Measurements from ENCODE around the gene ATG13. TPM values are rescaled to one million over a fixed set of nuclear protein-coding genes. Genes with fewer than 3 reads are reported as not detected.

The ATG13 gene
- total RNA-seq, 2 experiments from 2014 or later, result 95.7 to 102 TPM

DNA sequence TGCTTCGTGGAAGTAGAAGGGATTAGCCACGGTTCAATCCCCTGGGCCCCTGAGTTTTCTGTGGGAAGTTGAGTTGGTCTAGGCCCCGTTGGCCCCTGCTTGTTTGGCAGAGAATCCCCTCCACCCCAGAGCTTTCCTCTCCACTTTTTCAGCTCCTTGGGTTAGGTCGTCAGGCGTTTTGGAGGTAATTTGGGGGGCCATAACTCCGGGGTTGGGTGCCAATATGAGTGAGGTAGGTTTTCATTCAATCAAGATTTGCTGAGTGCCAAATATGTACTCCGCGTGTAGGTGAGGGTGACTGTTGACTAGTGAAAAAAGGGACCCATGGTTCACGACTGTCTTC lies 590 bp downstream of the ATG13 start:
- TF ChIP-seq, protein P1, sequence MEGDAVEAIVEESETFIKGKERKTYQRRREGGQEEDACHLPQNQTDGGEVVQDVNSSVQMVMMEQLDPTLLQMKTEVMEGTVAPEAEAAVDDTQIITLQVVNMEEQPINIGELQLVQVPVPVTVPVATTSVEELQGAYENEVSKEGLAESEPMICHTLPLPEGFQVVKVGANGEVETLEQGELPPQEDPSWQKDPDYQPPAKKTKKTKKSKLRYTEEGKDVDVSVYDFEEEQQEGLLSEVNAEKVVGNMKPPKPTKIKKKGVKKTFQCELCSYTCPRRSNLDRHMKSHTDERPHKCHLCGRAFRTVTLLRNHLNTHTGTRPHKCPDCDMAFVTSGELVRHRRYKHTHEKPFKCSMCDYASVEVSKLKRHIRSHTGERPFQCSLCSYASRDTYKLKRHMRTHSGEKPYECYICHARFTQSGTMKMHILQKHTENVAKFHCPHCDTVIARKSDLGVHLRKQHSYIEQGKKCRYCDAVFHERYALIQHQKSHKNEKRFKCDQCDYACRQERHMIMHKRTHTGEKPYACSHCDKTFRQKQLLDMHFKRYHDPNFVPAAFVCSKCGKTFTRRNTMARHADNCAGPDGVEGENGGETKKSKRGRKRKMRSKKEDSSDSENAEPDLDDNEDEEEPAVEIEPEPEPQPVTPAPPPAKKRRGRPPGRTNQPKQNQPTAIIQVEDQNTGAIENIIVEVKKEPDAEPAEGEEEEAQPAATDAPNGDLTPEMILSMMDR (IDR thresholded peaks at IDR 0.05), result peak; percentile 7
- H3K9me3 ChIP-seq (ENCODE audit: control insufficient read depth in 1 of 2, insufficient read depth in 1 of 2, low read length in 2 of 2), result no peaks in the 10 kb centered on the region
- DNase-seq (no peak), ATAC-seq (ENCODE audit: poor library complexity) (no peak)
- peaks cover 44% of the 10 kb centered on the region for H3K4me1 ChIP-seq (ENCODE audit: insufficient read depth, low read length)
- intact Hi-C loops (cut with DNase I, micrococcal nuclease), result loop anchor here (1.0 to 10.0 kb wide), 9 partner anchors 24 to 773 kb away; partner anchors contain the start of genes AMBRA1 (in 1 of the 2), ARHGAP1 (in 1 of the 2), CRY2 (in 1 of the 2) and ZNF408 (in 1 of the 2)
- peak overlapping the region; percentile 100 for H3K4me3 Mint-ChIP-seq
- peaks cover 53% of the 10 kb centered on the region for H3K4me1 Mint-ChIP-seq (ENCODE audit: low read depth)
- H3K27me3 ChIP-seq (ENCODE audit: control insufficient read depth in 1 of 2, insufficient read depth in 2 of 2, low read length in 2 of 2), result no peaks in the 10 kb centered on the region
- no peaks in the 10 kb centered on the region for H3K27me3 Mint-ChIP-seq
- peaks cover 47% of the 10 kb centered on the region for H3K36me3 Mint-ChIP-seq (ENCODE audit: low read depth)
- H3K4me3 ChIP-seq (ENCODE audit: low read length), result peak overlapping the region; percentile 76
- no peaks in the 10 kb centered on the region for H3K9me3 Mint-ChIP-seq
- H3K27ac Mint-ChIP-seq, result peak overlapping the region; percentile 97
- peak overlapping the region; percentile 98 to 99 for H3K27ac ChIP-seq (ENCODE audit: low read depth in 1 of 2, low read length in 2 of 2)
- peaks cover 18% of the 10 kb centered on the region for H3K36me3 ChIP-seq (ENCODE audit: insufficient read depth, low read length)
- POLR2A ChIA-PET, result interaction anchor here (0.8 to 4.7 kb wide), 15 partner anchors 10 to 1097 kb away, joined by 3 to 35 read pairs (median 6); partner anchors contain the start of genes AGBL2, AMBRA1, ARHGAP1 and DDB2
- CTCF ChIA-PET, result interaction anchor here (0.7 to 2.3 kb wide), 11 partner anchors 10 to 934 kb away, joined by 3 to 9 read pairs (median 5); partner anchors contain the start of genes AMBRA1, ARHGAP1 and ZNF408

DNA sequence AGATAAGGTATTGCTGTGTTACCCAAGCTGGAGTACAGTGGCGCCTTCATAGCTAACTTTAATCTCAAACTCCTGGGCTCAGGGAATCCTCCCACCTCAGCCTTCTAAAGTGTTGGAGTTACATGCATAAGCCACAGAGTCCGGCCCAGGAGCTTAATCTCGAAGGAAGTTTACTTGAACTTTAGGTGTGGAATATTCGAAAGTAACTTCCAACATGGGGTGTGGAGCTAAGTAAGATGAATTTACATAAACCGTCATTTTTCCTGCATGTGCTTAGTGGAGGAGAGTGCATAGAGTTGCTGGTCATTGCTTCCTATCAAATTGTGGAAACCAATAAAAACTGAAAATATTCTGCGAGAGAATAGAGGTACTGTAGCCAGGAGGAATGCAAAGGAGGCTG lies 1.5 kb downstream of the ATG13 start:
- H3K36me3 ChIP-seq (ENCODE audit: insufficient read depth, low read length), result peaks cover 20% of the 10 kb centered on the region
- no peaks in the 10 kb centered on the region for H3K9me3 ChIP-seq (ENCODE audit: control insufficient read depth in 1 of 2, insufficient read depth in 1 of 2, low read length in 2 of 2)
- H3K27me3 ChIP-seq (ENCODE audit: control insufficient read depth in 1 of 2, insufficient read depth in 2 of 2, low read length in 2 of 2), result no peaks in the 10 kb centered on the region
- intact Hi-C loops (cut with DNase I, micrococcal nuclease), result loop anchor here (5.0 to 10.0 kb wide), 5 partner anchors 64 to 774 kb away; partner anchors contain the start of gene CRY2 (in 1 of the 2)
- H3K27ac ChIP-seq (ENCODE audit: low read depth in 1 of 2, low read length in 2 of 2), result no peak overlapping the region
- H3K4me1 ChIP-seq (ENCODE audit: insufficient read depth, low read length), result peaks cover 44% of the 10 kb centered on the region
- ChIA-PET CTCF (interaction anchor here (1.2 to 2.3 kb wide), 3 partner anchors 52 to 129 kb away, joined by 3 to 9 read pairs (median 6); no protein-coding TSS in a partner anchor), POLR2A (interaction anchor here (1.3 to 4.7 kb wide), 8 partner anchors 12 to 129 kb away, joined by 3 to 35 read pairs (median 14); partner anchors contain the start of genes AMBRA1, ARHGAP1 and ZNF408)
- peaks cover 52% of the 10 kb centered on the region for H3K36me3 Mint-ChIP-seq (ENCODE audit: low read depth)
- H3K9me3 Mint-ChIP-seq, result no peaks in the 10 kb centered on the region
- peak in 1 of 14 experiments; percentile 9 for DNase-seq
- H3K4me3 Mint-ChIP-seq, result peak overlapping the region; percentile 100
- no peaks in the 10 kb centered on the region for H3K27me3 Mint-ChIP-seq
- peak overlapping the region; percentile 97 for H3K27ac Mint-ChIP-seq
- ATAC-seq (ENCODE audit: poor library complexity), result no peak
- no peak overlapping the region for H3K4me3 ChIP-seq (ENCODE audit: low read length)
- H3K4me1 Mint-ChIP-seq (ENCODE audit: low read depth), result peaks cover 53% of the 10 kb centered on the region
- TF ChIP-seq, protein P1 (IDR thresholded peaks at IDR 0.05), result no peak

GRCh38 chr11:46625406-46625805 lies 8.1 kb downstream of the ATG13 start:
- no peak overlapping the region for H3K4me3 Mint-ChIP-seq
- no peak overlapping the region for H3K27ac Mint-ChIP-seq

More at GRCh38 chr11:46625406-46625805, 8.1 kb downstream of the ATG13 start:
- DNase-seq, result no peak
- Mint-ChIP-seq H3K27me3 (no peaks in the 10 kb centered on the region), H3K36me3 (ENCODE audit: low read depth) (peaks cover 79% of the 10 kb centered on the region), H3K4me1 (ENCODE audit: low read depth) (peaks cover 38% of the 10 kb centered on the region), H3K9me3 (no peaks in the 10 kb centered on the region)
- H3K9me3 ChIP-seq (ENCODE audit: control insufficient read depth in 1 of 2, insufficient read depth in 1 of 2, low read length in 2 of 2), result no peaks in the 10 kb centered on the region
- ATAC-seq (ENCODE audit: poor library complexity), result no peak
- H3K36me3 ChIP-seq (ENCODE audit: insufficient read depth, low read length), result peaks cover 56% of the 10 kb centered on the region
- H3K4me1 ChIP-seq (ENCODE audit: insufficient read depth, low read length), result peaks cover 5% of the 10 kb centered on the region
- CTCF ChIA-PET, result interaction anchor here (1.7 kb wide), 1 partner anchor 46 kb away, joined by 5 read pairs; no protein-coding TSS in a partner anchor
- no peak overlapping the region for H3K27ac ChIP-seq (ENCODE audit: low read depth in 1 of 2, low read length in 2 of 2)
- TF ChIP-seq, protein P1 (IDR thresholded peaks at IDR 0.05), result no peak
- H3K27me3 ChIP-seq (ENCODE audit: control insufficient read depth in 1 of 2, insufficient read depth in 2 of 2, low read length in 2 of 2), result no peaks in the 10 kb centered on the region
- H3K4me3 ChIP-seq (ENCODE audit: low read length), result no peak overlapping the region
- POLR2A ChIA-PET, result no interaction called here
- intact Hi-C loops (cut with DNase I, micrococcal nuclease), result no loop called here

Data from CD4-positive, alpha-beta T cell (primary cell).